Measurements from ENCODE around the gene ABHD16B.
"Not testable (repeated sequence)": the region's sequence is repeated elsewhere in the genome, so short reads cannot be mapped to it uniquely, and the experiment has no call there.

ABHD16B gene

DNA sequence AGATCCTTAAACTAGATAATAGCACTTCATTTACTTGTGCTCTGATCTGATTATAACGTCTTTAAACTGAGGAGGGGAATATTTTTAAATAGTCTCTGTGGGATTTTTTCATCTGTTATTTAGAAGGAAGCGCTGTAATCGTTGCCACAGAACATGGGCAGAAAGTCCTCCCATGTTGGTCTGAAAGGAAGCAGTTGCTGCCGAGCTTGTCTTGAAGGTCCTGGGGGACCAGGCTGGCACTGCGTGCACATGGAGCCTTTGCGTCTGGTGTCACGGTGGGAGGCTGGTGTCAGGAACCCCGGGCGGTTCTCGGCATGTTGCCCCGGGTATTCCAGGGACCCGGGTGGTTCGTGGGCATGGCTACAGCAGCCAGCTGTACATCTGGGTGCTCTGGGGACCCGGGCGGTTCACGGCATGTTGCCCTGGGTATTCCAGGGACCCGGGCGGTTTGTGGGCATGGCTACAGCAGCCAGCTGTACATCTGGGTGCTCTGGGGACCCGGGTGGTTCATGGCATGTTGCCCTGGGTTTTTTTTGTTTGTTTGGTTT is 15.3 kb downstream of the ABHD16B start:
- in situ Hi-C loops (cut with MboI; ENCODE audit: low sequenced_read_pairs): no loop called here

DNA sequence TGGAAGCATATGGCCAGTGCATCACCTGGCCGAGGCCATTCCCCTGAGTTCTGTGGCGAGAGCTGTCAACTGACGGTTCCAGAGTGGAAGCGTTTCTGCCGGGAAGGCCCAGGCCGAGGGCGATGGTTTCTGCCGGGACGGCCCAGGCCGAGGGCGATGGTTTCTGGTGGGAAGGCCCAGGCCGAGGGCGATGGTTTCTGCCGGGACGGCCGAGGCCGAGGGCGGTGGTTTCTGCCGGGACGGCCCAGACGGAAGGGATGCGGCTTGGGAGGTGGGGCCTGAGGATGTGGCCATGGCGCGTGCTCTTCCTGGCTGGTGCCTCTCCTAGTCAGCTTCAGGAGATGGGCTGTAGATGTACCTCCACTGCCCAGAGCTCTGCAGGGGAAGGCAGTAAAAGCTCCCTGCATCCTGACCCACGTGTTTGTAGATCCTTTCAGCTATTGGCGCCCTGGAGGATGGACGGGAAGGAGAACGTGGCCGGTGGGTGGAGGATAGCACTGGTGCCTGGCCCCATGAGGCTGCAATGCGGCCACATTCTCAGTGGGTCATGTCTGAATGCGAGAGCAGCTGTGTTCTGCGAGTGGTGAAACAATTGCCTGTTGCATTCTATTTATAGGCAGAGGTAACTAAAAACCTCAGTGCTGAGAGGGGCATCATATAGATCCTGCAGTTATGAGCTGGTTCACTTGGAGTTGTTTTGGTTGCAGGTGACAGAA is 16.6 kb downstream of the ABHD16B start:
- in situ Hi-C loops (cut with MboI; ENCODE audit: low sequenced_read_pairs): no loop called here

DNA sequence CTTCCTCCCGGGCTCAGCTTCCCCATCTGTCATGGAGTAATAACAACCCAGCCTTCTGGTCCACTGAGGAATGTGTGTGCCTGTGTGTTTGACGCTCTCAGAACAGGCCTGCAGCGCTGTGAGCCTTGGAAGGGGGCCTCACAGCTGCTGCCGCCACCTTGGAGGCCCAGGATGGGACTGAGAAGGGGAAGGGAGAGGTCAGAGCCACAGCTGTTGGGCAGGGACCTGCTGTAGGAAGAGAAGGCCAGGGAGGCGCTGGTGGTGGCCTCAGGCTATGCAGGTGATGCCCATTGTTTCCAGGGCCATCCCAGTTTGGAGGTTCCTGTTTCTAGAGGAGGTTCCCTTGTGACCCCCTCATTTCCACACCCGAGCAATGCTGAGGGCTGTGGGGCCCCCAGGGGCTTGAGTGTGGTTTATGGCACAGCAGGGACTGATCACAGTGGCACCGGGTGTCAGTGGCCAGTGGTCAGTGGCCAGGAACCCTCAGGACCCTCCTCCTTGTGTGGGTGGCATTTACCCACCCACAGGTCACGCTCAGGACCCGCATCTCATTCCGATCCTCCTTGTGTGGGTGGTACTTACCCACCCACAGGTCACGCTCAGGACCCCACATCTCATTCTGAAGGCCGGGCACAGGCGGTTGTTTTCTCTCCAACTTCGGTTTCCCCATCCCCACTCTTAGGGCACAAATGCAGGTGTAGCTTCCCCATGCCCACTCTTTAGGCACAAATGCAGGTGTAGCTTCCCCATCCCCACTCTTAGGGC is 17.8 kb downstream of the ABHD16B start:
- in situ Hi-C loops (cut with MboI; ENCODE audit: low sequenced_read_pairs): no loop called here

DNA sequence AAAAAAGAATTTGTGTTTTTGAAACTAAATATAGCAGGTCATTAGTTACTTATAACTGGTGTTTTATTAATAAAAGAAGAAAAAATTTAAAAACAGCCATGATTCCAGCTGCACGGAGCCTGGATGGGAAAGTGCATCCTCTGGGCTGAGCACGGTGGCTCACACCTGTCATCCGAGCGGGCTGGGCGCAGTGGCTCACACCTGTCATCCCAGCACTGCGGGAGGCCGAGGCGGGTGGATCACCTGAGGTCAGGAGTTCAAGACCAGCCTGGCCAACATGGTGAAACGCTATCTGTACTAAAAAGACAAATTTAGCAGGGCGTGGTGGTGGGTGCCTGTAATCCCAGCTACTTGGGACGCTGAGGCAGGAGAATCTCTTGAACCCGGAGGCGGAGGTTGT is 19.6 kb downstream of the ABHD16B start:
- in situ Hi-C loops (cut with MboI; ENCODE audit: low sequenced_read_pairs): not testable (repeated sequence)

DNA sequence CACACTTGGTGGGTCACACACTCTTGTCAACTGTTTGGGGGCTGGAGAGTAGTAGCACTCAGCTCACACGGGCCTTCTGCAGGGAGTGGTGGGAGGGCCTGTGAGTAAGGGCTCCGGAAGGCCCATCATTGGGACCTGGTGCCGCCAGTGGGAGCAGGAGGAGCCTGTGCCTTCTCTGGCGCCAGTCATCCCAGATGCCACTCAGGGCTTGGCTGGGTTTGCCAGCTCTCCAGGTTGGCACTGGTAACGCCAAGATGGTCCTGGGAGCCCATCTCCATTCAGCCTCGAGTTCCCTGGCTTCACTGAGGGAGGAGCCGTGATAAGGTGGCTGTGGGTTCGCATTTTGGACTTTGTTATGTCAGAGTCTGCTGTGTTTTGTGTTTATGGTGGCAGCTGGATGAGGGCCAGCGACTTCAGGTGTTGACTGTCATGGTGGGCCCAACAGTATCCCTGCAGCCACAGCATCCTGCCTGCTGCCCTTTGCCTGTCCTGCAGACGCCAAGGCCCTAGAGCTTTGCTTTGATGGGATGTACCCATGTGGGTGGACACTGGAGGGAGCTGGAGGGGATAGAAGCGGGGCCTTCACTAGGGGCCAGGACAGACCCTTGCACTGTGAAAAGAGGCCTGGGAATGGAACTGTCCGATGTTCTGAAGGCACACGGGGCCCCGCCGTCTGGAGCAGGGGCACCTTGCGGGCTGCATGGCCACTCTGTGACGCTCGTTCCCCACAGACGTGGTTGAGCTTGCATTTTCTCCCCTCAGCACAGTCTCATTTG is 20.3 kb downstream of the ABHD16B start:
- in situ Hi-C loops (cut with MboI; ENCODE audit: low sequenced_read_pairs): no loop called here

DNA sequence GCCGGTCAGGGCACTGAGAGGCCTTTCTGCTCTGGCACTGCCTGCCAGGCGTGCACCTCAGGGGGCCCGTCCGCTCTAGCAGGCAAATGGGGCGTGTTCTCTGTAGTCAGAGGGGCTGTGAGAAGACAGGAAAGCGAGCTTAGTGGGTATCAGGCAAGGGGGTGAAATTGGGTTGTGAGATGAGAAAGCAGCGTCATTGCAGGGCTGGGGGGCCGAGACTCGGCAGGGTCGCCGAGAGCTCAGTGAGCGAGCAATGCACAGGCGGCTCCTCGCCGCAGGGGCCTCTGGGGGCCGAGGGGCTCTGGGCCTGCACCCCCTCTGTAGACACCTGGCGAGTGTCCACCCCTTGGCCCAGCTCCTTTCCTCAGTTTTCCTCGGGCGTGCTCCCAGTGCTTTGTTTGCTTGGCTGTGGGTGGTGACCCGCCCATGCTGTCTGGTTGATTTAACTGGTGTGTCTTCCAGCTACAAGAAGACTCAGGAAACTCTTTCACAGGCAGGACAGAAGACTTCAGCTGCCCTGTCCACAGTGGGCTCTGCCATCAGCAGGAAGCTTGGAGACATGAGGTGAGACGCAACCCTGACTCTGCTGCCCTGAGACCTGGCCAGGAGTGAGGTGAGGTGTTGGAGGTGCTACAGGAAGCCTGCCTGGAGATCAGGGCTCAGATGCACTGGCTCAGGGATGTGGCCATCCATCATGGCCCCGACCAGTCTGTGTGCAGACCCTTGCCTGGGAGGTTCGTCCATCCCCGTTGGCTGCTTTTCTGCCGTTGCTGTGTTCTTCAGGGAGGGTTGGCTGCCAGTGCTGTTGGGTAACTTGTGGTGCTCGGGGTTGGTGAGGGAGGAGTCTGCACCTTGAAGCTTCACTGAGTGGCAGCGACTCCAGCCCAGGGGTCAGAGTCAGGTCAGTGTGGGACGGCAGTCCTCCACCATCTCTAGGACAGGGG is 21.2 kb downstream of the ABHD16B start:
- in situ Hi-C loops (cut with MboI; ENCODE audit: low sequenced_read_pairs): no loop called here

DNA sequence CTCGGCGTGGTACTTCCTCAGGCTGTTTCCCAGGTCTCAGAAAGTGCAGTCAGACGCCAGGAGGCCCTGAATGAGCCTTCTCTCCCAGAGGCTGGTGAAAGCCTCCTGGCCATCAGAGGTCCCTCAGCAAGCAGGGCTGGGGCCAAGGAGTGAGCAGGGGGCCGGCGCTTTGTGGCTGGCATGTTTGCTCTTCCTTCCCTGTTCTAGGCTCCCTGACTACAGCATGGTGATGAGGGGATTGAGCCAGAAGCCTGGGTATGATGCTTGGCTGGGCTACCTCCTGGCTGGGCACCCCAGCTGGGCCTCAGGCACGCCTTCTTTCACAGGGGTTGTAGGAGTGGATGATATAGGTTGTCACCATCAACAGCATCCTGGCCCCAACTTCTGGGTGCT is 21.9 kb downstream of the ABHD16B start:
- in situ Hi-C loops (cut with MboI; ENCODE audit: low sequenced_read_pairs): no loop called here

DNA sequence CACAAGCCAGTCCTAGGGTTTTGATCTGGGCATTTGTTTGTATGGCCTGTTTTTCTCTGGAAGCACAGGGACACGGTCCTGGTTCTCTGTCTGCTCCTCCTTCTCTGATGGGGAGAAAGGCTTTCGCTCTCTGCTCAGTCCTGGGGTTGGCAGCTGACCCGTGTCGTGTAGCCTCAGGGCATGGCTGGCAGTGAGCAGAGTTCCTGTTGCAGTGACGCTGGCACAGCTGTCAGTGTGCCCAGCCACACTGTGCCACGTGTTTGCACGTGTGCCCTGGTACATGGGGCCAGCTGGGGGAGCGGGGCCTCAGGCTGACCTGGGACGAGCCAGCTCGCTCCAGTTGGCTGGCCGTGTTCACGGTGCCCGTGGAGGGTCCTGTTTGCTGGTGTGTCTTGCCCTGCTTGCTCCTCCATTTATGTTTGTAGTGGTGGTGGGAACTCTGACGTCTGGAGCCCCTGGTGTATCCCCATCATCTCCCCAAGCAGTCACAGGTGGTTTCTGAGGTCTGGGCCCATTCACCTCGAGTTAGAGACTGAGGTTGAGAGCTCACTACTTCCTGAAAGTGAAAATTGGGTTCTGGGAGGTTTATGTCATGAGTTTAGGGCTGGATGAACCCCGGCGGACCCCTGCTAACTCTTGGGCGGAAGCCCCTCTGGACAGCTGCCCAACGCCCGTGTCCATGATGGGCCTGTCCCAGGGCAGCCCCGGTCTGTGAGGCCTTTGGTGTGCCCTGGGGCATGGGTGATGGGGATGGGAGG is 23.4 kb downstream of the ABHD16B start:
- in situ Hi-C loops (cut with MboI; ENCODE audit: low sequenced_read_pairs): no loop called here

DNA sequence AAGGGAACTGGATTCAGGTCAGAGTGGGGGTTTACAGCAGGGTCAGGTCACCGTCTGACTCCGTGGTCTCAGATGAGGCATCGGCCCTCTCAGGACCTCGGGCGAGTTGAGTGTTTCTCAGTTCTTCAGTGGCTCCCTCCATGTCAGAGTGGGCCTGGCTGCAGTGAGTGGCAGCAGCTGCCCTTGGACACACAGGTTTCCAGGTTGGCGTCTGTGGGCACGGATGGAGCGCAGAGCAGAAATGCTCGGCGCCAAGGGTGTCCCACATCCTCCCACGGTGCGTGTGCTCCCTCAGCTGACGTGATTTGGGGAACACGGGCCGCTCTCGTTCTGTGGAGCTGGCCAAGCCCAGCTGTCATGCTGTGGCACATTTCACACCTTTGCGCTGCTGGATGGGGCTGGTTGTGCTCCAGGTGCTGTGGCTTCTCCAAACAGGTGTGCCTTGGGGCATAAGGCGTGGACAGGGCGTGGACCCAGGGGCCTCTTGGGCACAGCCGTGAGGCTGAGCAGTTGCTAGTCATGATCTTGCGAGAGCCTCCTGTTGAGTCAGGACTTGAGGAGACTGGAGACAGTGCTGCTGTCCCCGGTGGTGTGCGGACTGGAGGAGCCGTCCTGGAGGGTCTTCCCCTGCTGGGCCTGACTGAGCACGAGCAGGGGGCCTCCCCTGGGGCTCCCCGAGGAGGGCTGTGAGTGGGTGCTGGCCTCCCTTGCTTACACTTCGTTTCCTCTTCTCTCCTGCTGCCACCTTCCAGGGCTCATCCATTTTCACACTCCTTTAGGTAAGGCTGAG is 24.2 kb downstream of the ABHD16B start:
- in situ Hi-C loops (cut with MboI; ENCODE audit: low sequenced_read_pairs): no loop called here

DNA sequence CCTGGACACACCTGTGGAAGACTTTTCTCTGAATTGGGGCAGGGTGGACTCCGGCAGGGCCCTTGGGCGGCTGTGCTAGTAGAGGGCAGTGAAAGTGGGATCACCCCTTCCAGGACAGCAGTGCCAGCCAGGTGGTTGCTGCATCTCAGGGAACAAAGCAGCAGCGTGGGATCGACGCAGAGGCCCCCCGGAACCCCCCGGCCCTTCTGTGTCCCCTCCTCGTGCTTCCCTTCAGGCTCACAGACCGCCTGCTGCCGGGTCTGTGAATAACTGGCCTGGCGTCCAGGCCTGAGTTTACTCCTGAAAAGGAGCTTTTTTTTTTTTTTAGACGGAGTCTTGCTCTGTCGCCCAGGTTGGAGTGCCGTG is 24.7 kb downstream of the ABHD16B start:
- in situ Hi-C loops (cut with MboI; ENCODE audit: low sequenced_read_pairs): no loop called here

DNA sequence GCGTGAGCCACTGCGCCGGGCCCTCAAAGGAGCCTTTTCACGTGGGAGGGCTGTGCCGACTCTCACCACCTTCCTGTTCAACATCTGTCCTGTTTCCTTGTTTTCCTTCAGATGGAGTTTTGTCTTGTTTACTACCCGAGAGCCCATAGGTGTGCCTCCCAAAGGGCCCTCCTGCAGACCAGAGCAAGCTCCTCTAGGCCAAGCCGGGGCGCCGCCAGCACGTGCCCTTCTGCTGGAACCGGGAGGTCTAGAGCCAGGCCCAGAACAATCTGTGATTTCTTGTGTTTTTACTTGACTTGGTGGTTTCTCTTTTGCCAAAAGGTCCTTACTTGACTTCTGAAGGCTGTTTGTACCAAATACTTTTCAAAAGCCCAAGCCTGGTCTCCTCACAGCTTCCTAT is 25.6 kb downstream of the ABHD16B start:
- in situ Hi-C loops (cut with MboI; ENCODE audit: low sequenced_read_pairs): no loop called here

DNA sequence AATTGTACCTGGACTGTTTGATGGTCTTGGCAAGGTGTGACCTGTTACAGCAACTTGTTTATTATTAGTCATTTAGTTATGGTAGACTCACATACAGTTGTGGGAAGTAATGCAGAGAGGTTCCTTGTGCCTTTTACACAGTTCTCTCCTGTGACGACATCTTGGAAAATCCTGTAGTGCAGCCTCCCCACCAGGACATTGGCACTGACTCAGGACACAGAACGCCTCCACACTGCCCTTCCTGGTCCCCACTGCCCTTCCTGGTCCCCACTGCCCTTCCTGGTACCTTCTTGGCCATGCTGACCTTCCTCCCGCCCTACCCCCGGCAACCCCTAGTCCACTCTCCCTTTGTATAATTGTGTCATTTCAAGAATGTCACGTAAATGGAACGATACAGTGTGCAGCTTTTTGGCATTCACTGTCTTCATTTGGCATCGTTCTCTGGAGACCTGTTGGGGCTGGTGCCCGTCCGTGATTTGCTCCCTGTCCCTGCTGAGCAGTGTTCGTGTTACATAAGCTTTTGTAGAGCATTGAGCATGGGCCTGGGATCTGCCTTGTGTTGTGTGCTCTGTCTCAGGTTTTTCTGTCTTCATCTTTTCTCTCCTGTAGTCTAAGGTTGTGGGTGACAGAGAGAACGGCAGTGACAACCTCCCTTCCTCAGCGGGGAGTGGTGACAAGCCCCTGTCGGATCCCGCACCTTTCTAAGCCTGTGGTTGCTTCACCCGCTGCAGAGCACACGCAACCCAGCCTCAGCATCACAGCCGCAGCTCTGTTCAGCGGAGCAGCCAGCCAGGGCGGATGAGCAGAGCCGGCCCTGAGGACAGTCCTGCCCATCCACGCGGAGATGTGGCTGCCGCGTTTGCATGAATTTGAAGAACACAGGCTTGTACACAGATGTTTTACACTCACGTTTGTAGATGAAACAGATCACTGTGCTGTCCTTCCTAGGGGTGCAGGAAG is 28.2 kb downstream of the ABHD16B start:
- in situ Hi-C loops (cut with MboI; ENCODE audit: low sequenced_read_pairs): no loop called here

DNA sequence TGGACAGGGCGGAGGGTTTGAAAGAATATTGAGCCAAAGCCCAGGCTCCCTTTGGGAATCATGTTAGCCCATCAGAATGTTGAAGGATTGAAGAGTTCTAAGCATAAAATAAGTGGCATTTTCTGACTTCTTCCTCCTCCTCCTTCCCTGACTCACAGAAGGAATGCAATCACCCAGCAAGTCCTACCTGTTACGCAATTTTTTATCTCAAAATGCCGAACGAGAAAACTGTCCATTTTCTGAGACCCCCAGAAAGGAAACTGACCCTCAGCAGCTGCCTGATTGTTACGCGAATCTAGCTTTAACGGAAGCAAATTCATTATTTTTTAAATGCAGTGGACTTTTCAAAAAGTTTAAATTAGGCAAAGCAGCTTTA is 28.9 kb downstream of the ABHD16B start:
- in situ Hi-C loops (cut with MboI; ENCODE audit: low sequenced_read_pairs): no loop called here

DNA sequence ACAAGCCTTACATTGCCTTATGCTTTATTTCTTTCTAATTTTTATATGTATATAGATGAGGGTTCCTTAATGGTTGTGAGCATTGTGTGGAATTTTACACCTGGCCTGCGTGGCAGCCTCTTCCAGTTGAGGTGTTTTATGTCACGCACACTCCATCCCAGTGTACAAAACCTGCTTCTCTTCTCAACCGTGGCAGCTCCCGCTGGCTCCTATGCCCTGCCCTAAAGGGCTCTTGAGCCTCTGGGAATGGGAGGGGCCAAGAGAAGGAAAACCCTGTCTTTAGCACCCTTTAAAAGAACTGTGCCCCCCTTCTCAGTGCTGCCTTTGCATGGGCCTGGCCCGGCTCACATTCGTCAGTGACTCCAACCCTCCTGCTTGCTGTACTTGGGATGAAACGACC is 29.3 kb downstream of the ABHD16B start:
- in situ Hi-C loops (cut with MboI; ENCODE audit: low sequenced_read_pairs): no loop called here

DNA sequence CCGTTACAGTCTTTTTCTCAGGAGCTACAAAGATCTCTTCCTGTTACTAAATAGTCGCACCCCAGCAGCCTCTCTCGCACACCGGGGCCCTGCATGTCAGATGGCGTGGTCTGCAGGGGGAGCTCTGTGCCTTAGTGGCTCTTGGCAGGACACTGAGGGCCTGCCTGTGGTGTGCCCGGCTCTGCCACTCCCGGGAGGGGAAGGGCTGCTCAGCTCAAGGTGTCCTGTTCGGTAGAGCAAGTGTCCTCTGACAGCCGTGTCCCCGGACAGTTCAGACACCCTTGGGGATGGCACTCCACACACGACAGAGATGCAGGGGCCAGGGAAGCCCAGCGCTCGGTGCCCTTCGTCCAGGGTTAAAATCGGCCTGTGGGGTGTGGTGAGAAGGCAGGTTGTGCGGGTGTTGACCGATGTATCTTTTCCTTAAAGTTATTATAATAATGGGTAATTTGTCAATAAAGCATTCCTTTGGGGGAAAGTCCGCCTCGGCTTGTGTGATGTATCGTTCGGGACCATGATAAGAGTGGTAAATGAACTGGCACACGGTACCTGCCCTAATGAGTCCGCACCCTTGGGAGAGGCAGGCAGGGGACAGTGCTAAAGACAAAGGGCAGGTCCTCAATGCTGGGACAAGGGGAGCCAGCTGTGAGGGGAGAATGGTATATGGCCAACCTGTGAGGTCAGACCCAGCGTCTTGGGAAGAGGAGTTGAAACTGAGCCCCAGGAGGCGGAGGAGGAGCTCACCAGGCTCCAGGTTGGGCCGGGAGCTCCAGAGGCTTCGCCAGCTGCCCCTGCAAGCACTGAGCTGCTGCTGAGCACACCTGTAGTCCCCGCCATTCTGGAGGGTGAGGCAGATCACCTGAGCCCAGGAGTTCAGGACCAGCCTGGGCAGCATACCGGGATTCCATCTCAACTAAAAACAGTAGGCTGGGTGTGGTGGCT is 30.0 kb downstream of the ABHD16B start:
- in situ Hi-C loops (cut with MboI; ENCODE audit: low sequenced_read_pairs): no loop called here

DNA sequence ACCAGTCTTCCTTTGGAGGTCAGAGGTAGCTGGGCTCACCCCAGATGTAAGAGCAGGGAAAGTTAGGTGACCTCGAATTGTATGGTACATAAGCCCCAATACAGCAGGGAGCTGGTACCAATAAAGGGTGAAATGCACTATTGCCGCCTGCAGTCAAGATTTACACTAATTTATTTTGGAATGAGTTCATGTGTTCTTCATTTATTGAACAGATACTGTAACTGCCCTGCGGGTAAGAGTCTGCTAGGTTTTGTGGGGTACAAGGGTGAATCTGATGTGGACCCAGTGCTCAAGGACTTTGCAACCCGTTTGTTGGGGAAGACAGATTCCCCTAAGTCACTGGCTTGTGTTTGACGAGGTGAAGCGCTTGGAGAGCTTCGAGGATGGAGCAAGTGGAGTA is 31.1 kb downstream of the ABHD16B start:
- in situ Hi-C loops (cut with MboI; ENCODE audit: low sequenced_read_pairs): no loop called here

DNA sequence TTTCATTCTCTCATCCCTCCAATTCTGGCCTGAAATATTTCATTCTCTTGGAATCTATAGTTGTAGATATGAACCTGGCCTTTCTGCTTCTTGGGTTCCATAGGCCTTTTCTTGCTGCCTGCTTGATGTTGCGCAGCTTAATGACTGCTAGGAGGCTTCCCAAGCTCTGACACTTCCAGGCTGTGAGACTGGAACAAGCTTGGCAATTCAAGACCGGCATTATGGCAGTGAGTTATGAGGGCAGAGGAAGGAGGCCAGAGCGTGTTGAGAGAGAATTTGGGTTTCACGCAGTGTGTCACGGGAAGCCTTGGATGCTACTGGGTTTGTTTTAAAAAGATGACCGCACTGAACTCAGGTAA is 32.7 kb downstream of the ABHD16B start:
- in situ Hi-C loops (cut with MboI; ENCODE audit: low sequenced_read_pairs): no loop called here
